Subcutaneous adipose tissue (tissue), 4 donors: ENCODE measurements around the gene PDCD11. TPM values are rescaled to one million over a fixed set of nuclear protein-coding genes. Genes with fewer than 3 reads are reported as not detected.

Source experiments
- total RNA-seq, 4 donors: library from RNA; depleted of rRNA; stranded (reverse); fragments of >200 nt; gene quantifications; one replicate each; pipeline ENCODE4 v1.1.0, GENCODE V29; 2016
- TF ChIP-seq, protein P1 (sequence below): fragments of 450-650 bp; IDR thresholded peaks from one replicate; pipeline ENCODE4 v1.5.1; 2016; ENCODE audit warnings: low read depth, mild to moderate bottlenecking, control low read depth, antibody characterized with exemption, moderate library complexity

Gene PDCD11
- total RNA-seq, 4 donors from 2014 or later: 12.2 to 15.2 (median 13.7) TPM

DNA sequence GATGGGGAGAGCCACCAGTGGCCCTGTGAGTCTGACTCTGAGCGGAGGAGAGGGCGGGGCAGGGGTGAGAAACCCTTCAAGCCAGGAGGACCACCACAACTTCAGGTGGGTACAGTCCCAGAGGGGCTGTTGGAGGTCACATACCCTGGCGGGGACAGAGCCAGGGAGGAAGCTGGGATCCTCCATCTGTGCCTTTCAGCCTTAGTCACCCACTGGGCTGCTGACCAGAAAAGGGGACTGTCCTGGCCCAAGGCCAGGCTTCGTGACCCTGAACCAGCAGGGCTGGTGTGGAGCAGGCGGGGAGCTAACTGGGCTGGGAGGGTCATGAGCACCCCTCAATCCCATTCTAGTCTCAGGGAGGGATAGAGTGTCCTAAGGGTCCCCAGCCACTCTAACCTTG is 84.1 kb downstream of the PDCD11 start:
- TF ChIP-seq, protein P1, sequence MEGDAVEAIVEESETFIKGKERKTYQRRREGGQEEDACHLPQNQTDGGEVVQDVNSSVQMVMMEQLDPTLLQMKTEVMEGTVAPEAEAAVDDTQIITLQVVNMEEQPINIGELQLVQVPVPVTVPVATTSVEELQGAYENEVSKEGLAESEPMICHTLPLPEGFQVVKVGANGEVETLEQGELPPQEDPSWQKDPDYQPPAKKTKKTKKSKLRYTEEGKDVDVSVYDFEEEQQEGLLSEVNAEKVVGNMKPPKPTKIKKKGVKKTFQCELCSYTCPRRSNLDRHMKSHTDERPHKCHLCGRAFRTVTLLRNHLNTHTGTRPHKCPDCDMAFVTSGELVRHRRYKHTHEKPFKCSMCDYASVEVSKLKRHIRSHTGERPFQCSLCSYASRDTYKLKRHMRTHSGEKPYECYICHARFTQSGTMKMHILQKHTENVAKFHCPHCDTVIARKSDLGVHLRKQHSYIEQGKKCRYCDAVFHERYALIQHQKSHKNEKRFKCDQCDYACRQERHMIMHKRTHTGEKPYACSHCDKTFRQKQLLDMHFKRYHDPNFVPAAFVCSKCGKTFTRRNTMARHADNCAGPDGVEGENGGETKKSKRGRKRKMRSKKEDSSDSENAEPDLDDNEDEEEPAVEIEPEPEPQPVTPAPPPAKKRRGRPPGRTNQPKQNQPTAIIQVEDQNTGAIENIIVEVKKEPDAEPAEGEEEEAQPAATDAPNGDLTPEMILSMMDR: no peak

DNA sequence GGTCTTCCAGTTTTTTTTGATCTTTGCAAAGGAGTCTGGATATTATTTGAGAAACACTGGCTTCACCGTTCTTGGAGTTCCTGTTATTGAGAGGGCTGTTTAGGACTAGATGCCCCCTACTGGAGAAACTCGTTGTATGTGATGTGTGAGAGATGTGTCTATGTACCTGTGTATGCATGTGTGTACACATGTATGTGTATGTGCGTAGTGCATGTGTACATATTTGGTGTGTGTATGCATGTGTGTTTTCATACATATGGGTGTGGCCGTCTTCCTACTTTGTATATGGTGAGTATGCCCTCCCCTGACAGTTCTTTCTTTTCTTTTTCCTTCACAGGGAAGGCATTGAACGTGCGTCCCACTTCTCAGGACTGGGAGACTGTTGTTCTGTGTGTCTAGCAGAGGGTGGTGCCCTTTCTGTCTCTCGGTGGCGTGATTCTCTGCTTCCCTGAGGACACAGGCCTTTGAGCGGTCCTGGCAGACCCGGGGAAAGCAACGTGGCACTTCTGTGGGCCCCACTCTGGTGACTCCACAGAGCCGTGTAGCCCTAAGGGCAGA is 85.6 kb downstream of the PDCD11 start:
- TF ChIP-seq, protein P1: no peak

DNA sequence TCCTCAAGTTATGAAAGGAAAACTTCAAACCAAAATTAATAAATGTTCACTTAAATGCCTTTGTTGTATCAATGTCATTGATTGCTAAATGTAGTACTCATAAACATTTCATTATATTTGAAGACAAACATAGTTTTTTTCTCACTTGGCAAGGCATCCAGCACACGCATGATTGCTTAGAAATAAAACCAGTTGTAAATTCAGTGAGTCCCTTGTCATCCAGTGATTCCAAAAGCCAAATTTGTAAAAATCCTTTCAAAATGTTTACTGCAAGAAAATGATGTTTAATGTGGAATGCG is 90.9 kb downstream of the PDCD11 start:
- TF ChIP-seq, protein P1: no peak

DNA sequence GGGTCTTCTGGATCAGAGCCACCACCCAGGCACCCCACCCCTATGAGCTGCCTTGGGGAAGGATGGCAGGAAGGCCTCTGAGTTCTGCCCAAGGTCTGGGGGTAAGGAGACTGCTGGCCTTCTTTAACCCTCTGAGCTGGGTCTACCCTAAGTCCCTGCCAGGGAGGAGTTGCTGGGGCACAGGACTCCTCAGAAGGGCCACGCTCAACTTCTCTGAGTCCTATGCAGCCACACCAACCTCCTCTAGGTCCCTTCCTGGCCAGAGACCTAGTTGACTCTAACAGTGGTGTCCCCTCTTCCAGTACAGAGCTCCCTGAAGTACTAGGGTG is 94.5 kb downstream of the PDCD11 start:
- TF ChIP-seq, protein P1: no peak

DNA sequence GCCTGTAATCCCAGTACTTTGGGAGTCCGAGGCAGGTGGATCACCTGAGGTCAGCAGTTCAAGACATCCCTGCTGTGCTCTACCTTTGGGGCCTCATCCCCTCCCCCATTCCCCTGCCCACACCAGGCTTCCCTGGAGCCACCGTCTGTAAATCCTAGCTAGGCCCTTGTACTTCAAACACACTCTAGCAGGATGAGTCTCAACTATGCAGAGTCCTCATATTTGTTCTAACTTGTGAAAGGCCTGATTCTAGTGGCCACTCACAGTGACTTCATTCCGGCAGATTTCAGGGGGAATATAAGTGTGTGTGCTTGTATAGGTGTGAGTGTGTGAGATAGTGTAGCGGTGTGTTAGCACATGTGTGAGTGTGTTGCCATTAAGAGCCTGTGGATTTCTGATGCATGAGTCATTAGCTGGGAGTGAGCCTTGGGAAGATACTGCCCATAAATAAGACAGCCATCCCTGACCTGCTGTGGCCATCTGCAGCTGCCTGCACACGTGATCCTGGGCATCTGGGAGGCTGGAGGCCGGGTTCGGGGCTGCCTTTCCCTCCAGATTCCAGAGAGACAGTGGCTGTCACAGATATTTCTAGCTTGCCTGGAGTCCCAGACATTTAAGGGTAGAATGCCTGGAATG is 95.4 kb downstream of the PDCD11 start:
- TF ChIP-seq, protein P1: no peak

GRCh38 chr10:103492655-103493261 is 96.3 kb downstream of the PDCD11 start:
- TF ChIP-seq, protein P1: no peak

- TF ChIP-seq, protein P1: no peak
Measured at GRCh38 chr10:103493362-103493915, 97.0 kb downstream of the PDCD11 start, which contains the start of gene NEURL1. Gene NEURL1 (plus strand): TSS chr10:103493705. CDS start chr10:103494388, 683 bp downstream.
